SK-N-SH (cell line): ENCODE data around the gene FBXO34. TPM values are rescaled to one million over a fixed set of nuclear protein-coding genes. Genes with fewer than 3 reads are reported as not detected.

Experiments
- CTCF ChIA-PET: fragments of 300-600, 350-600 bp; formaldehyde crosslinking; extraction: SDS; loops from one replicate; lab custom pipeline; 2021; lab: Yijun Ruan, JAX
- POLR2A ChIA-PET: fragments of 350-600 bp; sonication (Branson Sonifier 250); formaldehyde crosslinking; extraction: SDS; loops from one replicate; lab custom pipeline; 2020; ENCODE audit warnings: antibody characterized with exemption, inconsistent platforms; lab: Yijun Ruan, JAX
- DNase-seq: peaks from one replicate; pipeline ENCODE4 v3.0.0; 2012
- H2AFZ ChIP-seq: fragments of 200-600 bp; sonication (generic); 2 replicates; pipeline ENCODE4 v1.8.1; 2016; ENCODE audit warnings: antibody characterized with exemption, mild to moderate bottlenecking, low read depth
- H3F3A ChIP-seq: fragments of 200-600 bp; sonication (generic); replicated peaks from 2 replicates; pipeline ENCODE3; 2016; ENCODE audit warnings: antibody characterized with exemption, mild to moderate bottlenecking; ENCODE audit not compliant: insufficient read depth
- H3K27ac ChIP-seq, 2 experiments: fragments of 200-500 bp in 1 of 2; fragments of 200-600 bp in 1 of 2; sonication (Bioruptor generic) in 1 of 2; sonication (generic), shearing (Covaris generic) in 1 of 2; 2 replicates each; pipeline versions ENCODE4 v1.5.1 to v1.6.1; 2014 to 2016; ENCODE audit warnings: low read depth in 2 of 2, inconsistent platforms in 1 of 2, low read length in 1 of 2, mild to moderate bottlenecking in 1 of 2, mixed read lengths in 1 of 2
- H3K27me3 ChIP-seq: fragments of 200-600 bp; sonication (generic), shearing (Covaris generic); 2 replicates; pipeline ENCODE4 v1.6.1; 2016; ENCODE audit warnings: mixed run types; ENCODE audit not compliant: insufficient read depth
- H3K36me3 ChIP-seq, 2 experiments: fragments of 200-500 bp in 1 of 2; fragments of 200-600 bp in 1 of 2; sonication (Bioruptor generic) in 1 of 2; sonication (generic) in 1 of 2; replicated peaks in 1 of 2; 2 replicates each; pipeline versions ENCODE3 to v1.5.1; 2014 to 2016; ENCODE audit warnings: low read length in 1 of 2, mild to moderate bottlenecking in 1 of 2; ENCODE audit not compliant: insufficient read depth in 2 of 2, control insufficient read depth in 1 of 2
- H3K4me1 ChIP-seq, 2 experiments: fragments of 200-500 bp in 1 of 2; fragments of 200-600 bp in 1 of 2; sonication (Bioruptor generic) in 1 of 2; sonication (generic), shearing (Covaris generic) in 1 of 2; 2 replicates each; pipeline versions ENCODE4 v1.5.1 to v1.6.1; 2014 to 2016; ENCODE audit warnings: low read depth in 1 of 2, low read length in 1 of 2, mixed run types in 1 of 2; ENCODE audit not compliant: insufficient read depth in 2 of 2, control insufficient read depth in 1 of 2
- H3K4me2 ChIP-seq: fragments of 200-600 bp; sonication (generic), shearing (Covaris generic); 2 replicates; pipeline ENCODE4 v1.6.1; 2017; ENCODE audit warnings: mixed run types
- H3K4me3 ChIP-seq, 2 experiments: fragments of 200-500 bp in 1 of 2; fragments of 200-600 bp in 1 of 2; sonication (Bioruptor generic) in 1 of 2; sonication (generic), shearing (Covaris generic) in 1 of 2; 2 replicates each; pipeline versions ENCODE4 v1.5.1 to v1.8.1; 2014 to 2016; ENCODE audit warnings: low read depth in 2 of 2, inconsistent platforms in 1 of 2, low read length in 1 of 2, mild to moderate bottlenecking in 1 of 2, mixed read lengths in 1 of 2, moderate library complexity in 1 of 2
- H3K79me2 ChIP-seq: fragments of 200-600 bp; sonication (generic); 2 replicates; pipeline ENCODE4 v1.8.1; 2017; ENCODE audit warnings: mild to moderate bottlenecking; ENCODE audit not compliant: insufficient read depth
- H3K9ac ChIP-seq: fragments of 200-600 bp; sonication (generic); 2 replicates; pipeline ENCODE4 v1.6.1; 2017; ENCODE audit warnings: mixed run types
- H3K9me2 ChIP-seq: fragments of 200-600 bp; sonication (generic); 2 replicates; pipeline ENCODE4 v1.6.1; 2017; ENCODE audit warnings: mixed run types
- H3K9me3 ChIP-seq: fragments of 200-600 bp; sonication (generic); 2 replicates; pipeline ENCODE4 v1.6.1; 2017; ENCODE audit warnings: mixed run types, mild to moderate bottlenecking, moderate library complexity
- H4K20me1 ChIP-seq: fragments of 200-600 bp; sonication (generic); 2 replicates; pipeline ENCODE4 v1.6.1; 2017; ENCODE audit warnings: mild to moderate bottlenecking, mixed run types; ENCODE audit not compliant: insufficient read depth
- ELF1 ChIP-seq: IDR thresholded peaks from 2 replicates; pipeline ENCODE4 v1.4.0; 2012
- EP300 ChIP-seq, 2 experiments: IDR thresholded peaks; 2 replicates each; pipeline versions ENCODE4 v1.4.0 to v1.6.1; 2012; ENCODE audit warnings: borderline replicate concordance in 1 of 2, low read depth in 1 of 2, low read length in 1 of 2
- FOSL2 ChIP-seq: IDR thresholded peaks from 2 replicates; pipeline ENCODE4 v1.4.0; 2012; ENCODE audit warnings: low read depth, mild to moderate bottlenecking, moderate library complexity, borderline replicate concordance
- JUND ChIP-seq: IDR thresholded peaks from 2 replicates; pipeline ENCODE4 v1.4.0; 2012
- NFIC ChIP-seq: IDR thresholded peaks from 2 replicates; pipeline ENCODE4 v1.4.0; 2012; ENCODE audit warnings: borderline replicate concordance
- RCOR1 ChIP-seq: fragments of 150-350 bp; IDR thresholded peaks from 2 replicates; pipeline ENCODE4 v1.6.1; 2017; ENCODE audit warnings: antibody characterized with exemption, low read length
- SIN3A ChIP-seq: IDR thresholded peaks from 2 replicates; pipeline ENCODE4 v1.6.1; 2012; ENCODE audit warnings: low read depth, mild to moderate bottlenecking, low read length, moderate library complexity, borderline replicate concordance
- TAF1 ChIP-seq: IDR thresholded peaks from 2 replicates; pipeline ENCODE4 v1.6.1; 2012; ENCODE audit warnings: low read depth, mild to moderate bottlenecking, low read length, moderate library complexity, borderline replicate concordance
- TCF12 ChIP-seq: IDR thresholded peaks from 2 replicates; pipeline ENCODE4 v1.4.0; 2012
- TEAD4 ChIP-seq: IDR thresholded peaks from 2 replicates; pipeline ENCODE4 v1.4.0; 2012; ENCODE audit warnings: mild to moderate bottlenecking, borderline replicate concordance; ENCODE audit not compliant: insufficient read depth
- WGBS: methylation state at CpG from one replicate; pipeline ENCODE4 v1.1.6; 2017; ENCODE audit warnings: low lambda C conversion rate; 5-methylcytosine and 5-hydroxymethylcytosine counted together
- polyA plus RNA-seq, 3 experiments: library from polyadenylated mRNA; depleted of rRNA; stranded (reverse); fragments of >200 nt; gene quantifications; 2 replicates each; pipeline ENCODE4 v1.2.3, GENCODE V29; 2012
- TF ChIP-seq, protein P1 (sequence below): fragments of 200-600 bp; sonication (generic); IDR thresholded peaks from 2 replicates; pipeline ENCODE4 v1.6.1; 2017; ENCODE audit warnings: antibody characterized with exemption, mild to moderate bottlenecking, moderate library complexity
- TF ChIP-seq, protein P2 (sequence below): IDR thresholded peaks from 2 replicates; pipeline ENCODE4 v1.4.0; 2012; ENCODE audit warnings: low read depth
- TF ChIP-seq, protein P3 (sequence below): IDR thresholded peaks from 2 replicates; pipeline ENCODE4; 2012
- TF ChIP-seq, protein P4 (sequence below): IDR thresholded peaks from 2 replicates; pipeline ENCODE4 v1.4.0; 2012; ENCODE audit warnings: low read depth, borderline replicate concordance
- TF ChIP-seq, protein P5 (sequence below): fragments of 150-350 bp; IDR thresholded peaks from 2 replicates; pipeline ENCODE4 v1.6.1; 2016; ENCODE audit warnings: mild to moderate bottlenecking, low read depth, low read length

Gene FBXO34
- polyA plus RNA-seq, 1 of the 3 experiments (the other 2 are of a cell fraction), result 10.0 TPM

DNA sequence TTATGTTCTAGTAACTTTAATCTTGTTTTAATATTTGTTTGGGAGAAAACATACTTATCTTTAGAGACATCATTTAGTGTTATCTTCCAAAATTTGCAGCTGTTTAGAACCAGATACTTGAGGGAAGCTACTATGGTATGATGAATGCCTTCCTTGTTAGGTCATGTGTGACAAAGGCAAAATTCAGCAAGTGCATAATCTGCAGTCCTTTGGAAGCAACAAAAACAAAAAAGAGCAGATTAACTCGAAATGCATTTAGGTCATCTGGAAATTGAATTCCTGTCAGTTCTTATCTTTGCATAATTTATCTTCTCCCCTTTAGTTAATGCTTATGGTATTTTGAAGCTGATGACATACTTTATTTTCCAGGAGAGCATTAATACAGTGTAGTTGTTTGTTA, 3.5 kb downstream of the FBXO34 start:
- H3K4me1 ChIP-seq, result peaks cover 13% of the 10 kb centered on the region in 2 experiments; a peak in 3 of 4 replicates
- H3K79me2 ChIP-seq, result peaks cover 79% of the 10 kb centered on the region
- no peaks in the 10 kb centered on the region for H3K27me3 ChIP-seq
- no peaks in the 10 kb centered on the region for H3F3A ChIP-seq
- peak overlapping the region; percentile 9; the same call in 1 of the 2 replicates for H3K4me2 ChIP-seq
- H2AFZ ChIP-seq, result no peak overlapping the region
- 18% methylated on average over 1 of the region's 1 CpG for WGBS
- CTCF ChIA-PET, result interaction anchor here (0.8 to 2.1 kb wide), 5 partner anchors 9 to 81 kb away, joined by 3 to 24 read pairs (median 3); no protein-coding TSS in a partner anchor
- POLR2A ChIA-PET, result no interaction called here
- H3K27ac ChIP-seq, result peak overlapping the region in 1 of 2 experiments; percentile 28; a peak in 2 of 4 replicates
- H3K9me3 ChIP-seq, result no peaks in the 10 kb centered on the region
- no peaks in the 10 kb centered on the region for H3K36me3 ChIP-seq
- no peak overlapping the region for H3K4me3 ChIP-seq
- H3K9ac ChIP-seq, result no peak overlapping the region
- peak; percentile 29 for DNase-seq
- peaks cover 41% of the 10 kb centered on the region; the same call in 1 of the 2 replicates for H4K20me1 ChIP-seq
- H3K9me2 ChIP-seq, result no peaks in the 10 kb centered on the region
- TF ChIP-seq FOSL2, result peak; percentile 34; the same call in 1 of the 2 replicates
- TF ChIP-seq, protein P1, sequence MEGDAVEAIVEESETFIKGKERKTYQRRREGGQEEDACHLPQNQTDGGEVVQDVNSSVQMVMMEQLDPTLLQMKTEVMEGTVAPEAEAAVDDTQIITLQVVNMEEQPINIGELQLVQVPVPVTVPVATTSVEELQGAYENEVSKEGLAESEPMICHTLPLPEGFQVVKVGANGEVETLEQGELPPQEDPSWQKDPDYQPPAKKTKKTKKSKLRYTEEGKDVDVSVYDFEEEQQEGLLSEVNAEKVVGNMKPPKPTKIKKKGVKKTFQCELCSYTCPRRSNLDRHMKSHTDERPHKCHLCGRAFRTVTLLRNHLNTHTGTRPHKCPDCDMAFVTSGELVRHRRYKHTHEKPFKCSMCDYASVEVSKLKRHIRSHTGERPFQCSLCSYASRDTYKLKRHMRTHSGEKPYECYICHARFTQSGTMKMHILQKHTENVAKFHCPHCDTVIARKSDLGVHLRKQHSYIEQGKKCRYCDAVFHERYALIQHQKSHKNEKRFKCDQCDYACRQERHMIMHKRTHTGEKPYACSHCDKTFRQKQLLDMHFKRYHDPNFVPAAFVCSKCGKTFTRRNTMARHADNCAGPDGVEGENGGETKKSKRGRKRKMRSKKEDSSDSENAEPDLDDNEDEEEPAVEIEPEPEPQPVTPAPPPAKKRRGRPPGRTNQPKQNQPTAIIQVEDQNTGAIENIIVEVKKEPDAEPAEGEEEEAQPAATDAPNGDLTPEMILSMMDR, result no peak
- 0 out of 2 replicates have a peak, but pooled peaks have one; percentile 52 for TF ChIP-seq TEAD4
- TF ChIP-seq RCOR1, result peak; percentile 78
- TF ChIP-seq JUND, result peak; percentile 40; the same call in 1 of the 2 replicates
- peak; percentile 77 for TF ChIP-seq TCF12
- TF ChIP-seq, protein P2, sequence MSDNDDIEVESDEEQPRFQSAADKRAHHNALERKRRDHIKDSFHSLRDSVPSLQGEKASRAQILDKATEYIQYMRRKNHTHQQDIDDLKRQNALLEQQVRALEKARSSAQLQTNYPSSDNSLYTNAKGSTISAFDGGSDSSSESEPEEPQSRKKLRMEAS, result no peak
- TF ChIP-seq, protein P3, sequence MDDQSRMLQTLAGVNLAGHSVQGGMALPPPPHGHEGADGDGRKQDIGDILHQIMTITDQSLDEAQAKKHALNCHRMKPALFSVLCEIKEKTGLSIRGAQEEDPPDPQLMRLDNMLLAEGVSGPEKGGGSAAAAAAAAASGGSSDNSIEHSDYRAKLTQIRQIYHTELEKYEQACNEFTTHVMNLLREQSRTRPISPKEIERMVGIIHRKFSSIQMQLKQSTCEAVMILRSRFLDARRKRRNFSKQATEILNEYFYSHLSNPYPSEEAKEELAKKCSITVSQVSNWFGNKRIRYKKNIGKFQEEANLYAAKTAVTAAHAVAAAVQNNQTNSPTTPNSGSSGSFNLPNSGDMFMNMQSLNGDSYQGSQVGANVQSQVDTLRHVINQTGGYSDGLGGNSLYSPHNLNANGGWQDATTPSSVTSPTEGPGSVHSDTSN, result peak; percentile 66
- no peak for TF ChIP-seq TAF1
- TF ChIP-seq NFIC, result 0 out of 2 replicates have a peak, but pooled peaks have one; percentile 17
- peak; percentile 41 to 45; a peak in 2 of 4 replicates for TF ChIP-seq EP300 (IDR thresholded peaks at IDR 0.05; ENCODE audit: borderline replicate concordance in 1 of 2, low read depth in 1 of 2, low read length in 1 of 2)
- TF ChIP-seq, protein P4, sequence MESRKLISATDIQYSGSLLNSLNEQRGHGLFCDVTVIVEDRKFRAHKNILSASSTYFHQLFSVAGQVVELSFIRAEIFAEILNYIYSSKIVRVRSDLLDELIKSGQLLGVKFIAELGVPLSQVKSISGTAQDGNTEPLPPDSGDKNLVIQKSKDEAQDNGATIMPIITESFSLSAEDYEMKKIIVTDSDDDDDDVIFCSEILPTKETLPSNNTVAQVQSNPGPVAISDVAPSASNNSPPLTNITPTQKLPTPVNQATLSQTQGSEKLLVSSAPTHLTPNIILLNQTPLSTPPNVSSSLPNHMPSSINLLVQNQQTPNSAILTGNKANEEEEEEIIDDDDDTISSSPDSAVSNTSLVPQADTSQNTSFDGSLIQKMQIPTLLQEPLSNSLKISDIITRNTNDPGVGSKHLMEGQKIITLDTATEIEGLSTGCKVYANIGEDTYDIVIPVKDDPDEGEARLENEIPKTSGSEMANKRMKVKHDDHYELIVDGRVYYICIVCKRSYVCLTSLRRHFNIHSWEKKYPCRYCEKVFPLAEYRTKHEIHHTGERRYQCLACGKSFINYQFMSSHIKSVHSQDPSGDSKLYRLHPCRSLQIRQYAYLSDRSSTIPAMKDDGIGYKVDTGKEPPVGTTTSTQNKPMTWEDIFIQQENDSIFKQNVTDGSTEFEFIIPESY, result no peak
- TF ChIP-seq, all 33 proteins: peak for 8

DNA sequence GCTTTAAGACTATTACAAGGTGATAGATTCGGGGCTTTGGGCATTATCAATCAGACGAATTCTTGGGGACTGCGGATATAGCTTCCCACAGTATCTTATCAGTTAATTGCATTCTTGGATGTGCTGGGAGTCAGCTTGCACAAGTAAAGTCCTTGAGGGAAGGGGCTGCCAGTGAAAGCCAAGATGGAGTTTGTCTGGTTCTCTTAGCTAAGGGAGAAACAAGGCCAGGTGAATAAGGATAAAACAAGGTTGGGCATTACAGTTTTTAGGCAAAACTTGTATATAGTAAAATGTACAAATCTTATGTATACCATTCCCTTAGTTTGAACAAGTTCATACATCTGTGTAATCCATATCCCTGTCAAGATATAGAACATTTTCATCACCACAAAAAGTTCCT, 5.5 kb downstream of the FBXO34 start:
- no peaks in the 10 kb centered on the region for H3K36me3 ChIP-seq
- TF ChIP-seq SIN3A (no peak), NFIC (no peak), ELF1 (no peak), TAF1 (no peak), RCOR1 (no peak)
- TF ChIP-seq, protein P5, sequence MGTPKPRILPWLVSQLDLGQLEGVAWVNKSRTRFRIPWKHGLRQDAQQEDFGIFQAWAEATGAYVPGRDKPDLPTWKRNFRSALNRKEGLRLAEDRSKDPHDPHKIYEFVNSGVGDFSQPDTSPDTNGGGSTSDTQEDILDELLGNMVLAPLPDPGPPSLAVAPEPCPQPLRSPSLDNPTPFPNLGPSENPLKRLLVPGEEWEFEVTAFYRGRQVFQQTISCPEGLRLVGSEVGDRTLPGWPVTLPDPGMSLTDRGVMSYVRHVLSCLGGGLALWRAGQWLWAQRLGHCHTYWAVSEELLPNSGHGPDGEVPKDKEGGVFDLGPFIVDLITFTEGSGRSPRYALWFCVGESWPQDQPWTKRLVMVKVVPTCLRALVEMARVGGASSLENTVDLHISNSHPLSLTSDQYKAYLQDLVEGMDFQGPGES, result no peak
- TF ChIP-seq, protein P4, result no peak
- TF ChIP-seq, protein P2, result no peak
- TF ChIP-seq, protein P3, result no peak
- CTCF ChIA-PET, result no interaction called here

More for the DNA sequence above, 5.5 kb downstream of the FBXO34 start:
- H3K4me1 ChIP-seq, result peaks cover 13% of the 10 kb centered on the region in 2 experiments; a peak in 3 of 4 replicates
- peaks cover 97% of the 10 kb centered on the region for H3K79me2 ChIP-seq
- H2AFZ ChIP-seq, result no peak overlapping the region
- H3K9me2 ChIP-seq, result no peaks in the 10 kb centered on the region
- no peak overlapping the region for H3K4me2 ChIP-seq
- no peak for DNase-seq
- H4K20me1 ChIP-seq, result peaks cover 41% of the 10 kb centered on the region; the same call in 1 of the 2 replicates
- H3K9ac ChIP-seq, result no peak overlapping the region
- H3K27ac ChIP-seq, result no peak overlapping the region
- no peaks in the 10 kb centered on the region for H3K27me3 ChIP-seq
- H3K4me3 ChIP-seq, result no peak overlapping the region
- no peaks in the 10 kb centered on the region for H3K9me3 ChIP-seq
- POLR2A ChIA-PET, result no interaction called here
- 87% methylated on average over 3 of the region's 3 CpGs for WGBS
- H3F3A ChIP-seq, result no peaks in the 10 kb centered on the region
